Brain microvascular endothelial cell (primary cell): Measurements from ENCODE around the gene DRC7.

Experiments used
- DNase-seq: peaks from one replicate; pipeline ENCODE4 v3.0.0-alpha.2; 2020
- H3K27ac ChIP-seq: fragments of 250-450 bp; sonication (Bioruptor Pico); 2 replicates; pipeline ENCODE4 v1.5.1; 2020; ENCODE audit warnings: mild to moderate bottlenecking, moderate library complexity
- H3K27me3 ChIP-seq: fragments of 250-450 bp; sonication (Bioruptor Pico); replicated peaks from 2 replicates; pipeline ENCODE4 v1.5.1; 2020; ENCODE audit warnings: mild to moderate bottlenecking
- H3K36me3 ChIP-seq: fragments of 250-450 bp; sonication (Bioruptor Pico); replicated peaks from 2 replicates; pipeline ENCODE4 v1.5.1; 2020; ENCODE audit warnings: mild to moderate bottlenecking
- H3K4me3 ChIP-seq: 2 replicates; pipeline ENCODE4 v1.5.1; 2011; ENCODE audit warnings: low read depth, mild to moderate bottlenecking, control low read depth, low read length, moderate library complexity
- in situ Hi-C: cut with HindIII; loops from 2 replicates; pipeline ENCODE4 v1.10.0; 2017; ENCODE audit warnings: low sequenced_read_pairs, low pct_ligation_motif_present
- TF ChIP-seq, protein P1 (sequence below): IDR thresholded peaks from 2 replicates; pipeline ENCODE4 v1.5.1; 2011; ENCODE audit warnings: low read depth, mild to moderate bottlenecking, moderate library complexity, low read length, control low read depth, inconsistent platforms; ENCODE audit errors: missing control alignments

Gene DRC7

DNA sequence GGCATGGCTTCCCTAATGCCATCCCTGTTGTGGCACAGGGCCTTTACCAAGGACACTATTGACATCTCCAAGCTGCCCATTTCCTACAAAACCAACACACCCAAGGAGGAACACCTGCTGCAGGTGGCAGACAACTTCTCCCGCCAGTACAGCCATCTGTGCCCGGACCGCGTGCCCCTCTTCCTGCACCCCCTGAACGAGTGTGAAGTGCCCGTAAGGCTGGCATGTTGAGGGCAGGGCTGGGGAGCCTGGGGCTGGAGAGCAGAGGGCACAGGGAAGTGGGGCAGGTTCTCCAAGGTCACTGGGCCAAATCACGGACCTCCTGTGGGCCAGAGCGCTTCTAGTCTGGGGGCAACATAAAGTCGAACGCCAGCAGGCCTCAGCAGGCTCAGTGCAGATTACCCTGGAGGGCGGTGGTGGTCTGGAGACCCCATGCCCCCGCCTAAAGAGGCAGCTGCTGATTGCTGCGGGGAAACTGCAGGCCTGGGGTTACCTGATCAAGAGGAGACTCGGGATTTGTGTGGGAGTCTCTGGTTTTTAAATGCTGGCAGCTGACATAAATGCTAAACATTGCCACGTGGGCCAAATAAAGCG, 4.3 kb downstream of the DRC7 start:
- Histone ChIP-seq H3K27ac (no peak overlapping the region), H3K36me3 (no peaks in the 10 kb centered on the region), H3K4me3 (no peak overlapping the region), H3K27me3 (no peaks in the 10 kb centered on the region)
- in situ Hi-C loops = no loop called here
- TF ChIP-seq, protein P1, sequence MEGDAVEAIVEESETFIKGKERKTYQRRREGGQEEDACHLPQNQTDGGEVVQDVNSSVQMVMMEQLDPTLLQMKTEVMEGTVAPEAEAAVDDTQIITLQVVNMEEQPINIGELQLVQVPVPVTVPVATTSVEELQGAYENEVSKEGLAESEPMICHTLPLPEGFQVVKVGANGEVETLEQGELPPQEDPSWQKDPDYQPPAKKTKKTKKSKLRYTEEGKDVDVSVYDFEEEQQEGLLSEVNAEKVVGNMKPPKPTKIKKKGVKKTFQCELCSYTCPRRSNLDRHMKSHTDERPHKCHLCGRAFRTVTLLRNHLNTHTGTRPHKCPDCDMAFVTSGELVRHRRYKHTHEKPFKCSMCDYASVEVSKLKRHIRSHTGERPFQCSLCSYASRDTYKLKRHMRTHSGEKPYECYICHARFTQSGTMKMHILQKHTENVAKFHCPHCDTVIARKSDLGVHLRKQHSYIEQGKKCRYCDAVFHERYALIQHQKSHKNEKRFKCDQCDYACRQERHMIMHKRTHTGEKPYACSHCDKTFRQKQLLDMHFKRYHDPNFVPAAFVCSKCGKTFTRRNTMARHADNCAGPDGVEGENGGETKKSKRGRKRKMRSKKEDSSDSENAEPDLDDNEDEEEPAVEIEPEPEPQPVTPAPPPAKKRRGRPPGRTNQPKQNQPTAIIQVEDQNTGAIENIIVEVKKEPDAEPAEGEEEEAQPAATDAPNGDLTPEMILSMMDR = no peak
- DNase-seq = no peak

- in situ Hi-C loops = no loop called here
- Histone ChIP-seq H3K4me3 (no peak overlapping the region), H3K27me3 (no peaks in the 10 kb centered on the region), H3K36me3 (no peaks in the 10 kb centered on the region), H3K27ac (no peak overlapping the region)
- TF ChIP-seq, protein P1 = no peak
- DNase-seq = no peak
Measured at GRCh38 chr16:57699481-57699880, 4.9 kb downstream of the DRC7 start.

DNA sequence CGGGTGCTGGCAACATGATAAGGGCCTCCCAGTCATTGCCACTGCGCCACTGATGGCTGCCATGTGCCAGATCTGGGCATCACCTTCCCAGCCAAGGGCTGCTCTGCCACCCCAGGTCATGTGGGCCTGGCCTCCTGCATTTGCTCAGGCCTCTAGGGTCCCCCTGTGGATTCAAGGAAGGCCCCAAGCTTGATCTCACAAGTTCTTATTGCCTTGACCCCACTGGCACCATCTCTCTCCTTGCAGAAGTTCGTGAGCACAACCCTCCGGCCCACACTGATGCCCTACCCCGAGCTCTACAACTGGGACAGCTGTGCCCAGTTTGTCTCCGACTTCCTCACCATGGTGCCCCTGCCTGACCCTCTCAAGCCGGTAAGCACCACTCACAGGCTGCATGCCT, 5.3 kb downstream of the DRC7 start:
- Histone ChIP-seq H3K27me3 (no peaks in the 10 kb centered on the region), H3K36me3 (no peaks in the 10 kb centered on the region), H3K27ac (no peak overlapping the region), H3K4me3 (no peak overlapping the region)
- DNase-seq = no peak
- TF ChIP-seq, protein P1 = no peak
- in situ Hi-C loops = no loop called here

- DNase-seq = no peak
- in situ Hi-C loops = no loop called here
- TF ChIP-seq, protein P1 = no peak
- Histone ChIP-seq H3K36me3 (no peaks in the 10 kb centered on the region), H3K27me3 (no peaks in the 10 kb centered on the region), H3K4me3 (no peak overlapping the region), H3K27ac (no peak overlapping the region)
Measured at GRCh38 chr16:57700781-57701551, 6.4 kb downstream of the DRC7 start.

GRCh38 chr16:57701759-57702371, 7.3 kb downstream of the DRC7 start:
- TF ChIP-seq, protein P1 = no peak
- DNase-seq = no peak
- H3K36me3 ChIP-seq = no peaks in the 10 kb centered on the region
- in situ Hi-C loops = no loop called here
- no peaks in the 10 kb centered on the region for H3K27me3 ChIP-seq
- H3K27ac ChIP-seq = no peak overlapping the region
- H3K4me3 ChIP-seq = no peak overlapping the region
